Hematopoietic multipotent progenitor cell treated with erythropoietin and hydrocortisone succinate and interleukin-3 and kit ligand, for 17 days (in vitro differentiated cells): Measurements from ENCODE around the gene ERLIN1.

ENCODE experiments used
- DNase-seq: peaks from one replicate; pipeline ENCODE4 v3.0.0-alpha.2; 2015; ENCODE audit warnings: low spot score

Gene ERLIN1

DNA sequence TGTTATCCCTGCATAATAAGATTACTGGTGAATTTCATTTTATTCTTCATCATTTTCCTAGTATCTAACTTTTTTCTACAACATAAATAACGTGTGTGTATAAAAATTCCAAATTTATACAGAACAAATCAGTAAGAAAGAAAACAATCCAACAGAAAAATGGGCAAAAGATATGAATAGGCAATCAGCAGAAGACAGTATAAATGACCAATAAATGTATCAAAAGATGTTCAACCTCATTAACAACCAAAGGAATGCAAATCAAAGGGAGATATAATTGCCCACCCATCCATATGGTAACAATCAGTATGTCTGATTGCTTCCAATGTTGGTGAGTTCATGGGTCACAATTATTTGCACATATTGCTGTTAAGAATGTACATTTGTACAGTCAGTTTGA lies 13.5 kb downstream of the ERLIN1 start:
- DNase-seq, result no peak

DNA sequence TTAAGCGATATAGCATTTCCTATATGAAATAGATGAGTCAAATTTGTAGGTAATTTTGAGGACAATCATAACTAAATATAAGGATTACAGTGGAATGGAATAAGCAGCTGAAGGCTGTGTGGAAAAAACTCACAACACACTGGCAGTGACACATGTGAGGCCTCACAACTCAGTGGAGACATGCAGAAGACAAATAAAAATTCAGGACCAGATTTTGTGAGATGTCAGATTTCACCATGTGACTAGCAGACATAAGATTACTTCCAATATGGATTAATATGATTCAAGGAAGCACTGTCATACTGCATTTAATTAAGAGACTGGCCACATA lies 17.6 kb downstream of the ERLIN1 start:
- no peak for DNase-seq

DNA sequence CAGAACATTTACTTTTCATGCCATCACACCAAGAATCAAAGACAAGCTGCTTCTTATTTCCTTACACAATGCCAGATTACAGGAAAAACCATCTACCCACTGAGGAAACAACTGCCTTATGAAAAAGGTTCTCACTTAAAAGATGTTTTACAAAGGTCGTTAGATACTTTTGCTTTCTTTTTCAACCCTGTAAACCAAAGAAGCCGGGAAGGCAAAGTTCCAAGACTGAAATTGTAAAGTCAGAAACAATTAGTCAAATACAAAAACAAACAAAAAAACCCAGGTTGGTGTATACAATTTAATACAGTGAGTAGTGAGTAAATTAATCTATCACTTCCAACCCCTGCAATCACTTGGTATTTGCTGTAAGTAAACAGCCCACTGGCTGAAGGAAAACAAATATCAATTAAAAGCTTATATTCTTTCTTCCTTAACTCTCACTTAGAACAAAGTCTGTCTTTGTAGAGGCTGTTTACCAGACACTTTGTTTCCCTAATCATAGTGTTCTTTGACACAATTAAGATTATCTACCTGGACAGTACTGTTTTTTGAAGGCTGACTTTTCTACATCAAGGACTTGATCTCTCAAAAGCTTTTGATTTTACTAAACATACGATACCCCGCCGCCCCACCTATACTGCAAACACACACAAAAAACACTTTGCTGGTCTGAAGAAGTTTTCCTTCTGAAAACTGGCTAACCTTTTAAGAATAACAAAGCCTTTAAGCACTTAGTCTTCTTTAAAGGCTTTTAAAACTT lies 18.1 kb downstream of the ERLIN1 start:
- DNase-seq, result no peak

DNA sequence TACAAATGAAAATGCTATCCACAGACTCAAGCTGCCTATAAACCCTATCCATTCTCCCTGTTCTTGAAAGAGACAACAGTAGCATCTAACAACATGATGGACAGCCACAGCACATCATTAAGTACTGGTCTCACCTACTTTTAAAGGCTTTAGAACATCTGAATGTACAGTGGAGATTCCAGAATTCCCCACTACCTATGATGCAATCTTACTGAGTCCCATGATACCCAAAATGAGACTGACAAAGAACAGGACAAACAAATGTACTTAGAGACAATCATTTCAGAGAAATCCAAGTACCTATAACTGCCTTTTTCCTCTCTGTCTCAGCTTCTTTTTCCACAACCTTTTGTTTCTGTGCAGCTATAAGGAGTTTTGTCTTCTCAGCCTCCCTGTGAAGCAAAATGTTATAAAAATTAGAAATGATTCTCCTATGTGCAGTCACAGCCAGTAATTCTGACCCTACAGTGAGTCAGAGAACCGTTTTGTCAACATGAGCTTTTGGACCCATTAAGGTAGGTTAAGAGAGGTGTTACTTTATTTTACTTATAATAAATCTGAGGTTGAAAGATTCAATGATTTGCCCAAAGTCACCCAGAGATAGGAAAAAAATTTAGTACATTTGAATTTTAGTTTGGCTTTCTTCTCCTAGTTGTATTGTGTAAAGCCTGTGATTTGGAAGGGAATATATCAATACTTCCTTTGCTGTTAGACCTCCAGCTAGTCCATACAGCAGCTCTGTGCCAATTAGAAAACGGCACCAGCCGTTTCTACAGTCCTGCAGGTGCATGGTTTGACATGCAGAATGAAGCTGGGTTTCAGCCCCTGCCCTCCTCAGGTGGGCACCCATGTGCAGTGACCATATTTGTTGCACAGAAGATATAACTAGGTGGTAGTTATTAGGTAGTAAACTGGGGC lies 21.9 kb downstream of the ERLIN1 start:
- DNase-seq, result no peak

DNA sequence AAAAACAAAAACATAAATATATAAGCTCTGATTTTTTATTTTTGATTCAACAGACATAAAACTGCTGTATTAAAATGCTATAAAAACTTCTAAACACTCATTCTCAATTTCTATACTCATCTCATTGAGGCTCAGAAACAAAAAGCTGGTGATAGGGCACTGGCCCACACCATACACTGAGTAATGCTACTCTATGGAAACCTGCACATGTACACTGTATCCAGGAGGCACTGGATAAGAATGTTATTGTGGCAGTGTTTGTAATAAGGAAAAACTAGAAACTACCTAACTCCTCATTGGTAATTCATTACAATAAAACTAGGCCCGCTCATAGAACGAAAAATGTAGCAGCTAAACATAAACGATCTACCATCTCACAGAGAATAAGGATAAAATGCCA lies 23.1 kb downstream of the ERLIN1 start:
- no peak for DNase-seq

DNA sequence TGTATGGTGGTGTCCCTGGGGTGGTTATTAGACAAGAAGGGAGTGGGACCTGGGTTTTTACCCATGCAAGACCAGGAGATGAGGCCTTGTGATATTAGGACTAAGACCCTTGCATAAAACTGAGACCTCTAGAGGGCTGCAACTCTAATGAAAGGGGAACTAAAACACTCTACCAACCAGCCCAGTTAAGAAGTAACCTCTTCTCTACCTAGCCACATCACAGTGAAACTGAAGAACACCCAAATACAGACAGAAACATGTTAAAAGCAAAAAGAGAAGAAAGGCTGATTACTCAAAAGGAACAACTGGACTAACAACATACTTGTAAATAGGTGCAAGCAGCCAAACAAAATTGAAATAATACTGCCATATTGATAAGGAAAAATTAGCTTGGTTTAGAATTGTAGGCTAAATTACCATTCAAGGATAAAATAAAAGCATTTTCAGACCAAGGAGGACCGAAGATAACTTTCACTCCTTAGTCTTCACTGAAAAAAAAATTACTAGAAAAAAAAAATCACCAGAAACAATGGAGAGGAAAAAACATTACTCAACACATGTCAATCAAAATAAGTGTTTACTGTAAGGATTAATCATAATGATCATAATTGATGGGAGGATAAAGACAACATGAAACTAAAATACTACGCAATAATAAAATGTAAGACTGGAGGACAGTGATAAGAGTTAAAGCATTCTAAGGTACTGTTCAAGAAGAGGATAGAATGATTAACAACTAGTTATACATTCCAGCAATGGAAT lies 27.6 kb downstream of the ERLIN1 start:
- DNase-seq, result no peak

DNA sequence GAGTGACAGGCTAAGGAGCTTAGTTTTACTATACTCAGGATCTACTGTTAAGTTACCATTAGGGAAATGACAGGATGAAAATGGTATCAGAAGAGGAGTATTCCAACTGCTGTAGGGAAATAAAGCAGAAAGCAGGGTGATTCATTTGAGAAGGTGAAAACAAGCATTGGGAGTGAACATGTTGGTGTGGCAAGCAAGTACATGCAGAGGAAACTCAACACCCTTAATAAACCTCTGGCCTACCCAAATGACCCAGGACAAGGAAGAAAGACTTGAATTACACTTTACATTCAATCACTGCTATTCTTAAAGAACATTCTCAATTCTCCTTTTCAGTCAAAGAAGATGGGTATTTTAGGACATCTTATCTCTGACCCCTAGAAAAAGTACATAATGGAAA lies 28.7 kb downstream of the ERLIN1 start:
- no peak for DNase-seq

DNA sequence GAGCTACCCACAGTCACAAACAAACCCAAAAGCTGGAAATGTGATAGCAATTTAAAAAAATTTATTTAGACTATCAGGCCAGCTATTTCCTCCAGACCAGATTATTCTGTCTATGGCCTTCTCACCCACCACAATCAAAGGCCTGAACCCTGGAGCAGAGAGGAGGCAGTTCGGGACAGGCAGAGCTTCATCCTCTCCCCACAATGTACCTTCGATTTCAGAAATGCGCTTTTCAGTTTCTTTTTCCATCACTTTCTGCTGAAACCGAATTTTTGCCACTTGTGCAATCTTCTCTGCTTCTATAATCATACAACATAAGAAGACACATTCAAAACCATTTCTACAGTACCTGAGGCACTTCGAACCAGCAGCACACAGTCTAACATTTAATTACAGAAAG lies 29.9 kb downstream of the ERLIN1 start:
- DNase-seq, result no peak

DNA sequence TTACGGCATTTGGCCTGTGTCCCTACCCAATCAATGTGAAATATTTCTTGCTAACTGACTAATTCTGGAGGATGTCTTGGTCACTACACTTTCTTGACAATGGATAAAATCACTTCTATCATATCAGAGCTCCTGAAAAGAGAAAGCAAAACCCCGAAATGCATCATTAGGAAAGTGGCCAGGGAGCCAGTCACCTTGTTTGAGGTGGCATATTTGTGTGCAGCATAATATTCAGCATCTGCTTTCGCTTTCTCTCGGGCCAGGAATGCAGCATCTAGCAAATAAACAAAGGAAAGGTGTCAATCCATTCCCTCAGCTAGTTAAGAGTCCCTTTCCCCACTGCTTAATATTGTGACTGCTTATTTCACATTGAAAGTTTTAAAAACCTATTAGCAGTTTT lies 31.2 kb downstream of the ERLIN1 start:
- DNase-seq, result no peak

DNA sequence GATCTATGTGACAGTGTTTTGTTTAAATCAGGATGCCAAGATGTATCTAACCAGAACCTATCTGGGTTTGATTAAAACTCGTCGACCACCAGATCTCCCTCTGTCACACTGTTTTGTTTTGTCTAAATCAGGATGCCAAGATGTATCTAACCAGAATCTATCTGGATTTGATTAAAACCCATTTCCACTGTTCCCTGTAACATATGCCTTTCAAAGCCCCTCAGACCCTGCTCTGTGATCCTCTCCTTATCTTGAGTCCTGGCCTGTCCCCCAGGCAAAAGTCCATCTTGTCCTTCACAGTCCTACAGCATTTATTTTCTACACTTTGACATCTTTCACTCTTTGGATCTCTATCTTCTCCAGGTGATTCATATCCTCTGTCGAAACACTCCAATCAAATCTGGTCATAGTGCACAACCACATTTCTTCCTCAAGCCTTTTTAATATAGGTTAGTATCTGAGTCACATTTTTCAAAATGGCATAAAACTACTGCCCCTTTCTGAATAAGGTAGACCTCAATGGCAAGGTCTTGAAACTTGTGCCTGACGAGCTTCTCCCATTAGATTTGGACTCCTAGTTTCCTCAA lies 32.5 kb downstream of the ERLIN1 start:
- DNase-seq, result no peak

DNA sequence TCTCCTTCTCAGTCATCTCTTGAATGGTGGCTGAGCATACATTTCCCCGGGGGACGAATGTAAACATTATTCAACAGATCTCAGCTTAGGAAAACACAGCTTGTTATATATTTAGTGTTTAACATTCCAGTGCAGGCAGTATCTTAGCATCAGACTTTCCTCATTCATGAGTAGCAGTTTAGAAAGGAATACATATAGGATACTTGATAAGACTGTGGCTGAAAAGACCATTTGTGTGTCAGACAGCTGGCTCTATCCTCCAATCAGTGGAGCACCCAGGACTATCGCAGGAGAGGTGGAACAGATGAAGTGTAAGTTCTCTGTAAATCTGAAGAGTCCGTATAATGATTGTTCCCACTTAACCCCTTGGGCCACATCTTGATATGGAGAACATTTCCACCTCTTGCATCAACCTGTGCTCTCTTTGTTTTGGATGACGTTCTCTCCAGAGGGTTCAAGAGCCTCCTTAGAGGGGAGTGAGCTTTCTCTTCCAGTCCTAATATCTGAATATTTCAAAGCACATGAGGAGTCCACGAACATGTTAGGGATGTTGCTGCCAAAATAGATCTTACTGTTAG lies 34.0 kb downstream of the ERLIN1 start:
- DNase-seq, result no peak

DNA sequence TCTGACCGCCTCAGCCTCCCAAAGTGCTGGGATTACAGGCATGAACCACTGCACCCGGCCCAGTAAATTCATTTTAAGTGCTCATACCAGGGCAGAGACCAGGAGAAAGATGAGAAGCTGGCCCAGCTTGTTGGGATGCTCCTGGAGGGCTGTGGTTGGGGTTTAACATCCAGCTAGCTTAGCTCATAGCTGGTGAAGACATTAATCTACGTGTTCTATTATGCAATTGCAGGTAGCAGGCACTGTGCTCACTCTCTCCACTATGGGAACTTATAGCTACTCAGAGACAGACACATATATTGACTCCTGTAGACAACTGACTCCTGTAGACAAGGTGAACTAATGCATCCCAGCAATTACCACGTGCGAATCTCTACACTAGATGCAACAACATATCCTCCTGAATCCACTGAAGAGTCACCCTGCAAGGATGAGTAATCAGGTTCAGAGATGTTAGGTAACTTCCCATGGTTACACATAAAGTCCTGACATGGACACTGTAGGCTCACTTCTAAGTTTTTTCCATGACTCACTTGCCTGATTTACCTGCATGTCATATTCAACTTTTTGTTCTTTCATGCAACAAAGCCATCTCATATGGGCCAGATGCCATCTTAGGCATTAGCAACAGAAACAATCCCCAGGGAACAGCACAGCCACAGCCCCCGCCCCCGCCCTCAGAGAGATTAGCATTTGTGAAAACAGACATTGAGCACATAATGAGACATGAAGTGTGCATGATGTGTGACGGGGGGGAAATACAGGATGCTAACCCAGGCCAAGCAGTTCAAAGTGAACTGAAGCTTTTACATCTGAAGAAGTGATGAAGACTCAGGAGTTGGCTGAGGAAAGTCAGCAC lies 37.2 kb downstream of the ERLIN1 start:
- no peak for DNase-seq

DNA sequence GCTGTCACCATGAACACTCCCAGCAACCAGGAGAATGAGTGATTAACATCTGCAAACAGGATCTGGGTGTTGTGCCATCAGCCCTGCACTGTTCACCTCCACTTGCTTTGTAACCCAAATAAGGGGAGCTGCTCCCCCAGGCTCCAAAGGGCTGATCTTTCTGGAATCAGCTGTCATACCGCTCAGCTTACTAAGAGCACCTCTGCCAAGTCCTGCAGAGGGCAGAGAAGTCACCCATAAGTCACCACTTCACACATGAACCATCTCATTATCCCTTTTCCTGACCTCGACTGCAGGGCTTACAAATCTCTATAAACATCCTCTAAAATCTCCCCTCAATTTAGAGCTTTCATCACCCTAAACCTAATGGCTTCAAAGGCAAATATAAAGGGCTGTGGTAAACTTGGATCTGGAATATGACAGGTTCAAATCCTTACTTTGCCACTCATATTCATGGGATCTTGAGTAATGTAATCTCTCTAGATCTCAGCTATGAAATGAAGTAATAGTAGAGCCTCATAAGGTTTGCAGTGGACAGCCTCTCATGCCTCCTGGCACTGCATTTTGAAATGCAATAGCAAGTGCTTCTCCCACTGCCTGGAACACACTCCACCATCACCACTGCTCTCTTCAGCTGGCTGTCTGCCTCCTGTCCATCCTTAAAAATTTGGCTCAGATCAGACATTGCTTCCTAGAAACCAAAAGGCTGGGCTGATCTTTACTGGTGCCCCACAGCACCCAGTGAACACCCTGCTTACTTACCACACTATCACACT lies 38.8 kb downstream of the ERLIN1 start:
- DNase-seq, result no peak

DNA sequence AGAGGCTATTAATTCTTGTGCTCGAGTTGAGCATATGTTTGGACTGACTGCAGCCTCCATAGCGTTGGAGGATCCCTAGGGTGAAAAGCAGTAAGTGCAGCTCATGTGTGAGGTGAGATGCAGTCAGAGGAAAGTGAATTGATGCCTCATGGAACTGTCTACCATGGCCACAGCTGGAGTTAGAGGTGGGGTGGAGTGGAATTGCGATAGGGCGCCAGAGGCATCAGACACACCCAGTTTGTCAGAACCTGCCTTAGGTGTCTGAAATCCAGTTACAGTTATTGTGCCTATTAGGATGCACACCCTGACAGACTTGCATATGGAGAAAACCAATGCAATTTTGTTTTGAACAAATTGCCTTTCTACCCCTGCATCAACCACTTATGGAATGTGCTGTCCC lies 39.4 kb downstream of the ERLIN1 start:
- no peak for DNase-seq

DNA sequence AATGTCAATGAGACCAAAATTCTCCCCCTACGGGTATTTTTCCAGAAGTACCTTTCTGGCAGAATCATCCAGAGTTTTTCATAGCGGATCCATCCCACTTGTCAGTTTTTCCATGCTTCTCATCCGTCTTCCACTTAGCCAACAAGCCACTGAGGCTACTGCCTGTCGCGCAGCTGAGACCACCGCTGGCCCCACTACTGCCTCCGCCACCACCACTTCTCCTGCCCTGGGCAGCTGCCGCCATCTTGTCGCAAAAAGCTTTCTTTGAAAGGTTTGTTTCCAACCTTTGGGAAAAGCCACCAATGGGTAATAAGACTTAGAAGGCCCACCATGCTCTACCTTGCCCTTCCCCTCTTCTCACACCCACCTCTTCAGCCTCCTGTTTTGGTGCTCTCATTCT lies 42.1 kb downstream of the ERLIN1 start:
- no peak for DNase-seq

DNA sequence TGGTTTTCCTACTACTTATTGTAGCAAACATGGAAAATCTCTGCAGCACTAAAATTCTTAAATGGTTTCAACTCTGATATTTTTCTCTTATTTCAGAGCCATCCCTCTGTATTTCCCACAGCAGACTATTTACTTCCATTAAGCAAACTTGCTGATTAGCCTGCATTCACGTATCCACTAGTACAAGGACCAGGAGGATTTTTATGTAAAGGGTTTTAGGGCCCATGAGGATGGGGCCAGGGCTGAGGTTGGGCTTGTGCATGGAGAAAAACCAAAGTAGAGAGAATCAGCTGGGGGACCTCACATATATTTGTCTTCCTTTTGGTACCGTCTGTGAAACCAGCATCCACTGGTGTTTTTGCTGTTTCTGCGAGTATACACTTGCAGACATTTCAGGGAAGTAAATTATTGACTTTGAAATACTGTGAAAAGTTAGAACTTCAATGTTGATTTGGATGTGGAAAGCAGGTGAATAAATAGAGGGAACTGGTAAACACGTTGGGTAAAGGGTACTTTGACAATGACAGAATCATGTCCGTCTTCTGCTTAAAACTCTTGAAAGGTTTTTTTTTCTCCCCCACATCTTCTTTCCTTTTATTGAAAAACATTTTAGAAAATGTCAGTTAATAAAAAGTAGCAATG lies 44.3 kb downstream of the ERLIN1 start:
- DNase-seq, result no peak

DNA sequence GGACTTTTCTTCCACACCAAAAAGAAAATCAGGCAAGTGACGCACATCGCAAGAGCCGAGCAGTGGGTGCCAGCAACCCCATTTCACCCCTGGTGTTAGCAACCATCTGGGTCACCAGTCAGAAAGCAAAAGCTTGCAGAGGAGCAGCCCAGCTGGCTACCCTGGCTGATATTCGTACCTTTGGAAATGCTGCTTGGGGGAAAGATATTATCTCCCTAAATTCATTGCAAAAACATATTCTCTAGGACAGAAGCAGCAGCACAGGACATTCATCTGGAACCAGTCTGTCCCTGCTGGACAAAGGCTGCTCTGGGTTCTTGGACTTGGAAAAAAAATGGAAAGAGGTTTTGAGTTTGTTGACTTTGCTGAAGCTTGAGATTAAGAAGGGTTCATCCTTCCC lies 45.8 kb downstream of the ERLIN1 start:
- DNase-seq, result no peak

DNA sequence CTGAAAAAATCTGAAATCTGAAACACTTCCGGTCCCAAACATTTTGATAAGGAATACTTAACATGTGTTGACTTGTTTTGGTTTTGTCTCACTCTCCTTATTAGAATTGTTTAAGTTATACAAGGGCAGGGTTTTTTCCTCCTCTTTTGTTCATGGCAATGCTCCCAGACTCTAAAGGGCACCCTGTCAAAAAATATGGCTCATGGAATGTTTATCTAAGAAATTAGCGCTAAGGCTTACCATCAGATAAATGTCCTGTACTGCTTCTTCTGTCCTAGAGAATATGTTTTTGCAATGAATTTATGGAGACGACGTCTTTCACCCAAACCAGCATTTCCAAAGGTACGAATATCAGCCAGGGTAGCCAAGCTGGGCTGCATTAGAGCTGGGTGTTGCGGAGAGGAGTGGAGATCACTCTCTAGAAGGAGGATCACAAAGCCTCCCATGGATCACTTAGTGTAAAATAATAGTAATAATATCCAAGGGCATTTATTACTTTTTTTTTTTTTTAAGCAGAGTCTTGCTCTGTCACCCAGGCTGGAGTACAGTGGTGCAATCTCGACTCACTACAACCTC lies 46.8 kb downstream of the ERLIN1 start:
- no peak for DNase-seq

DNA sequence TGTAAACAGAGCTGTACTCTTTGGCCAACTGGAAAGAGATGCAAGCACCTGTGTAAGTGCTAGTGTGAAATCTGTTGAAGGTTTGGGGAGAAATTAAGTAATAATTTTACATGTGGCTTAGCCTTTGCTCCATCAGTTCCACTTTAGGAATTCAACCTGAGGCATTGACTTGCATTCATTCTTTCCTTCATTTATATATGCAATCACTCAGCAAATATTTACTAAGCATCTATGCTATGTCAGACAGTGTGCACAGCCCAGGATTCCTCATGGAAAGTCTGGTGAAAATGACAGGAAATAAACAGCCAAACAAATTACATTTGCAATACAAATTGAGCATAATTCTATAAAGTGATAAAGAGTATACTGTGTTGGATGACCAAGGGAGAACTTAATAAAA lies 50.3 kb downstream of the ERLIN1 start:
- DNase-seq, result no peak
